ENCODE data around the gene TOMM22.

Gene TOMM22

DNA sequence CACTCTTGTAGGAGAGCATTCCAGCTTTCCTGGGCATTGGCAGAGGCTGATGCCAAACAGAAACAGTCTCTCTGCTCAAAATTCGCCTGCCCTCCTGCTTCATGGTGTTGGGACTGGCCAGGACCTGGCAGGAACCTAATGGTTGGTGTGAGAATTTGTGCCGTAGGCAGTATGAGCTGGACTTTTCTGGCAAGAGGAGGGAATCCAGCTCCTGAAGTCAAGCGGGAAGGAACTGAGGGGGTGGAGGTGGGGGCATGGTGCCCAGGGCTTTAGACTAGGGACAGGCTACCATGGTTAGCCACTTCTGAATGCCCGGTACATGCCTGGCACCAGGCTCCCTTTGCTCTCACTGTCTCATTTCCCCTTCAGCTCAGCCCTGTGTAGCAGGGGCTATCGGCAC, 6.9 kb upstream of the TOMM22 start:
- DNase-seq (ENCODE audit: low spot score), result no peak
- TF ChIP-seq, protein P1, sequence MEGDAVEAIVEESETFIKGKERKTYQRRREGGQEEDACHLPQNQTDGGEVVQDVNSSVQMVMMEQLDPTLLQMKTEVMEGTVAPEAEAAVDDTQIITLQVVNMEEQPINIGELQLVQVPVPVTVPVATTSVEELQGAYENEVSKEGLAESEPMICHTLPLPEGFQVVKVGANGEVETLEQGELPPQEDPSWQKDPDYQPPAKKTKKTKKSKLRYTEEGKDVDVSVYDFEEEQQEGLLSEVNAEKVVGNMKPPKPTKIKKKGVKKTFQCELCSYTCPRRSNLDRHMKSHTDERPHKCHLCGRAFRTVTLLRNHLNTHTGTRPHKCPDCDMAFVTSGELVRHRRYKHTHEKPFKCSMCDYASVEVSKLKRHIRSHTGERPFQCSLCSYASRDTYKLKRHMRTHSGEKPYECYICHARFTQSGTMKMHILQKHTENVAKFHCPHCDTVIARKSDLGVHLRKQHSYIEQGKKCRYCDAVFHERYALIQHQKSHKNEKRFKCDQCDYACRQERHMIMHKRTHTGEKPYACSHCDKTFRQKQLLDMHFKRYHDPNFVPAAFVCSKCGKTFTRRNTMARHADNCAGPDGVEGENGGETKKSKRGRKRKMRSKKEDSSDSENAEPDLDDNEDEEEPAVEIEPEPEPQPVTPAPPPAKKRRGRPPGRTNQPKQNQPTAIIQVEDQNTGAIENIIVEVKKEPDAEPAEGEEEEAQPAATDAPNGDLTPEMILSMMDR (IDR thresholded peaks at IDR 0.05), result no peak
- H3K27ac ChIP-seq, result no peak overlapping the region

DNA sequence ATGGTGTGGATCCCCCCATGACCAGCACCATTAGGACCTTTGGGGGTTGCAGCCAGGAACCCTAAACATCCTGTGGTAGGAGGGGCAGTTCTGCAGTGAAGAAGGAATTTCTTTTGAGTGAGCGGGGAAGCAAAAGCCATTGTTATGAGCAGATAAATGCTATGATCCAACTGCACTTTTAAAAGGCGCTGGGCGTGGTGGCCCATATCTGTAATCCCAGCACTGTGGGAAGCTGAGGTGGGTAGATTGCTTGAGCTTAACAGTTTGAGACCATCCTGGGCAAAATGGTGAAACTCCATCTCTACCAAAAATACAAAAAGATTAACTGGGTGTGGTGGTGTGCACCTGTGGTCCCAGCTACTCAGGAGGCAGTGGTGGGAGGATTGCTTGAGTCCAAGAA, 5.9 kb upstream of the TOMM22 start:
- no peak overlapping the region for H3K4me3 ChIP-seq
- H3K27ac ChIP-seq, result no peak overlapping the region
- TF ChIP-seq, protein P1 (IDR thresholded peaks at IDR 0.05), result no peak
- no peak for DNase-seq (ENCODE audit: low spot score)

More for the DNA sequence above, 6.9 kb upstream of the TOMM22 start:
- H3K4me3 ChIP-seq, result no peak overlapping the region

DNA sequence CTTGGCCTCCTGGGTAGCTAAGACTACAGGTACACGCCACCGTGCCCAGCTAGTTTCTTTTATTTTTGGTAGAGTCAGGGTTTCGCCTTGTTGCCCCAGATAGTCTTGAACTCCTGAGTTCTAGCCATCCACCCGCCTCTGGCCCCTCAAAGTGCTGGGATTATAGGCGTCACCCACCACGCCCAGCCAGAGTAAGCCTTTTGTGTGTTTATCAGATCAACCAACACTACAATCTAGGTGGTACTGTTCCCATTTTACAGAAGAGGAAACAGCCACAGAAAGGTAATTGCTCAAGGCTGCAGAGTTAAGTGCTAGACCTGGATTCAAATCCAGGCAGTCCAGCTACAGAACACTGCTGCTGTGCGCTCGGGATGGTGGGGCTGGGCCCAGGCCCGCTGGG, 3.1 kb downstream of the TOMM22 start:
- no peak overlapping the region for H3K4me3 ChIP-seq
- TF ChIP-seq, protein P1 (IDR thresholded peaks at IDR 0.05), result no peak
- no peak for DNase-seq (ENCODE audit: low spot score)
- no peak overlapping the region for H3K27ac ChIP-seq

DNA sequence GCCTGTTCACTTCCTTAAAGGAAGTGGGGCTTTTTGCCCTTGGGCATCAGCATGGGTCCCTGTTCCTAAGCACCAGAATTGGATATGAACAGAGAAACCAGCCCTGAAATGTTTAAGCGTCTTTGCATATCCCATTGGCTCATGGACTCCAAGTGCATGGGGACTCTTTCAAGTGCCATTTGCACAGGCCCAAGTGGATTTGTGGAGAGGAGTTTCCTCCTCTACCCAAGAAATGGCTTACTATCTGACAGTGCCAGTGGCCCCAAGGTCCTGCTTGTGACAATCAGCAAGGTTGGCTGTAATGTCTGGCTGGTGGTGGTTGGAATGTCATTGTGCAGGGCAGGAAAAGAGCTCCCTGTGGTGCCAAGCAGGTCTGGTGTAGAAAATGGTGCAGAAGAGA, 4.0 kb downstream of the TOMM22 start:
- H3K4me3 ChIP-seq, result no peak overlapping the region
- TF ChIP-seq, protein P1 (IDR thresholded peaks at IDR 0.05), result no peak
- no peak for DNase-seq (ENCODE audit: low spot score)
- H3K27ac ChIP-seq, result no peak overlapping the region

DNA sequence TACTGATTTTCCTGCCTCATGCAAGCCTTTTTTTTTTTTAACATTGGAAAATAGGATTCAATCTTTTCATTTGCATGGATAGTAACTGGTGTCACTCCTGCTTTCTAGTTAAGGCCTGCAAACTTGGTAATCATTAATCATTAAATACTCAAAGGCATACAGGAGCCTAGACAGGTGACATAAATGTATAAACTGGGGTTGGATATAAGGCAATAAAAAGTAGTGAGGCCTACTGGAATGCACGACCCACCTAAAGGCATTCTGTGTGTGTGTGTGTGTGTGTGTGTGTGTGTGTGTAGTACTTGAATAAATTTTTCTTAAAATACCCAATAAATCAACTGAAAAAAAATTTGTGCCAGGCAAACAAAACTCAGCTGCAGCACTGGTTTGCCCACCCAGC, 7.9 kb downstream of the TOMM22 start:
- no peak for DNase-seq (ENCODE audit: low spot score)
- no peak overlapping the region for H3K4me3 ChIP-seq
- H3K27ac ChIP-seq, result no peak overlapping the region
- TF ChIP-seq, protein P1 (IDR thresholded peaks at IDR 0.05), result no peak

DNA sequence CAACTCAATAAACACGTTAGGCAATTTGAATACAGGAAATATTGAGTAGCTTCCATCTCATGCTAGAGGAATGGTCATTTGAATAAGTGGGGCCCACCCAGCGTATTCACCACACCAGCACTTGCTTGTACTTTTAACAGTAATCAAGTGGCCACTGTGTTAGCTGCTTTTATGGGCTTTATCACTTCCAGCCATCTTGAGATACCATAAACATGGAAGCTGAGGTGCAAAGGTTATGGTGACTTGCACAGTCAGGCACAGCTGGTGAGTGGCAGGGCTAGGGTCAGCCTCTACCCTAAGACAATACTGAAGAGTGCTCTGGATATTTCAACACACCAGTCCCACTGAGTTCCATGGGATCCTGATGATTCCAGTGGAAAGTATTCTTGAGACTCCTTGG, 12.3 kb downstream of the TOMM22 start:
- no peak for DNase-seq (ENCODE audit: low spot score)
- TF ChIP-seq, protein P1 (IDR thresholded peaks at IDR 0.05), result no peak
- H3K27ac ChIP-seq, result no peak overlapping the region
- no peak overlapping the region for H3K4me3 ChIP-seq

DNA sequence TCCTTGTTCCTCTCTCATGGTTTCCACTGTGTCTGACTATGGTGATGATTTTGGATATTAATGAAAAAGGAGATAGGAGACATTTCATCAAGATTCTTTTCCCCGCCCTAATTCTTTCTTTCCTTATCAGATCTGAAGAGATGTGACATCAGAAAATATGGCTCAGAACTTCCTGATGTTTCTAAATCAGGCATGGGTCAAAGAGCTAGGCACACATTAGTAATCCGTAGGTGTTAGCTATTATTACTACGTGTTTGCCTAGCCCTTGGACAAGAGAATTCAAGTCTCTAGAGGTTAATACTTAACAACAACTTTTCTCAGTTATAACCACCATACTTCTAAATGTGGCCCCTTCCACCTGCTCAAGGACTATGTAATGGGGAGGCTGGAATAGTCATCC, 13.2 kb downstream of the TOMM22 start:
- Histone ChIP-seq H3K4me3 (no peak overlapping the region), H3K27ac (no peak overlapping the region)
- no peak for DNase-seq (ENCODE audit: low spot score)
- TF ChIP-seq, protein P1 (IDR thresholded peaks at IDR 0.05), result no peak

All from coronary artery (tissue), 2 donors.